CD4-positive, alpha-beta T cell treated with Interleukin-4 for 4 hours (primary cell): ENCODE results near the gene ARL17B.
"Not testable (repeated sequence)": the region's sequence is repeated elsewhere in the genome, so short reads cannot be mapped to it uniquely, and the experiment has no call there.

Experiments
- DNase-seq: peaks from one replicate; pipeline ENCODE4 v3.0.0-alpha.2; 2020

The ARL17B gene

DNA sequence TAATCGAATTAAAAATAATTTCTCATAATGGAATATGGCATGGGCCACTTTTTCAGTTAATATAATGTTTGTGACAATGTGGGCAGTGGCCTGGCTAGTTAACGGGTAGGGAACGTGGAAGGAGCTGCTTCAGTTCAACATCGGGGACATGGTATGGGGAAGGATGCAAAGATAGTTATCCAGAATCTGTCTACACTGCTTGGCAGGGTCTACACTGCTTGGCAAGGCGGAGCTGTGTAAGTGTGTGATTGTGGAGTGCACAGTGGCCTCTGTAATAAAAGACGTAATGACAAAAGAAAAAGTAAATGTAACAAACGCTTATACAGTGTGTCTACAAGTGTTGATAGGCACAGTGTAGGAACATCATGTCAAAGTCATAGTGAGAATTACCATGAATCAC lies 74.0 kb downstream of the ARL17B start:
- not testable (repeated sequence) for DNase-seq

DNA sequence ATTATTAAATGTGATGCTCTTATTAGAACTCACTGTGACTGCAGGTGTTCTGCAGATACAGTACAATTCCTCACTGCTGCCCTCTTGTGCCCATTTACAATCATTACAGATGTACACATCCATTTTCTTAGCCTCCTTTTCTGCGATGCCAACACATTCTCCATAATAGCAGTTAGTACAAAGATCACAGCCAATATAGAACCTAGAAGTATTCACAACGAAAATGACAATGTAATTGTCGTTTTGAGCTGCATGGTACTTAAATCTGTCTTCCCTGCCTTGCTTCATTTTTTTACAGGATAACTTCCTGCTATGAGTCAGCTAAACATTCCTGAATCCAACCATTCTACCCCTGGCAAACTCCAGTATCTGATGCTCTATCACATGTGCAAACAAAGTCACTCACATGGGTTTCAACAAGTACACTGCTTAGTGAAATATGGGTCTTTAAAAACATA lies 74.8 kb downstream of the ARL17B start:
- peak; percentile 89 for DNase-seq

DNA sequence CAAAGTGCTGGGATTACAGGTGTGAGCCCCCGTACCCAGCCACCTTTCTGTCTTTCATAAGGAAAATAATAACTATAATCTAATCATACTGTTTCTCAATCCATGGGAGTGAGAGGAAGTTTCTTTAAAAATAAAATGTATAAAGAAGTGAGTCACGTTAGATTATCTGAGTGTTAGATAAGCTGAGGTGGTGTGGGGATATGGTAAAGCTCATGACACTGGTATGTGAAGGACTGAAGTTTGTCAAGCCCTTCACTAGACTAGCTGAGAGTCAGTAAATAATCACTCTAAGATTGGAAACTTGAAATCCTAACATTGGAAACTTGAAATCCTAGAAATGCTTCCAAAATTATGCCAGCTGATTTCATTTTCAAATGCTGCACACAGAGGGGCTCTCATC lies 76.1 kb downstream of the ARL17B start:
- DNase-seq: not testable (repeated sequence)

DNA sequence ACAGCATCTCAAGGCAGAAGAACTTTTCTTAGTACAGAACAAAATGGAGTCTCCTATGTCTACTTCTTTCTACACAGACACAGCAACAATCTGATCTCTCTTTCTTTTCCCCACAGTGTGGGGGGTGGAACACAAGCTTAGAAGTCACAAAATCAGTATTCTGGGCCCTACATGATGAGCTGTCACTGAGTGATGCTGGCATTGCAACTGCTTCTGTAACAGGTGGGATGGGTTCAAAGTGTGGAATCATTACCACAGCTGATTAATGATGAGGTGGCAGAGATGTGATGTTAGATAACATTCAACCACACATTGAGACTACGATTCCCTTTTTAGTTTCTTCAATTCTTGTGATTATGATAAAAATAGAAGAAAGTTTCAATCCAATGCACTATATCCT lies 77.1 kb downstream of the ARL17B start:
- DNase-seq: peak; percentile 86

DNA sequence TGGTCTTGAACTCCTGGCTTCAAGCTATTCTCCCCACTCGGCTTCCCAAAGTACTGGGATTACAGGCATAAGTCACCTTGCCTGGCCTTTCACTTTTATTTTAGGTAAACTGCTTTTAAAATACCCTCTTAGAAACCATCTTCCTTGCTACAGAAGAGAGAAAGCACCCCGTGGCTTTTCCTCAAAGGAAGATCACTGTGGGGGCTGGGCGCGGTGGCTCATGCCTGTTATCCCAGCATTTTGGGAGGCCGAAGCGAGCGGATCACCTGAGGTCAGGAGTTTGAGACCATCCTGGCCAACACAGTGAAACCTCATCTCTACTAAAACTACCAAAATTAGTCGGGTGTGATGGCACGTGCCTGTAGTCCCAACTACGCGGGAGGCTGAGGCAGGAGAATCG lies 78.9 kb downstream of the ARL17B start:
- not testable (repeated sequence) for DNase-seq

DNA sequence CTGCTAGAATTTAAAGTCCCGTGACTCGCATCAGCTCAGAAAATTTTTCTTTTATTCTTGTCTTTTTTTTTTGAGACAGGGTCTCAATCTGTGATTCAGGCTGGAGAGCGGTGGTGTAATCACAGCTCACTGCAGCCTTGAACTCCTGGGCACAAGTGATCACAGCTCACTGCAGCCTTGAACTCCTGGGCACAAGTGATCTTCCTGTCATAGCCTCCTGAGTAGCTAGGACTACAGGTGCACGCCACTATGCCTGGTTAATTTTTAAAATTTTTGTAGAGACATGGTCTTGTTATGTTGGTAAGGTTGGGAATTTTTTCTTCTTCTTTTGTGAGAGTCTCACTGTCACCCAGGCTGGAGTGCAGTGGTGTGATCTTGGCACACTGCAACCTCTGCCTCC lies 80.2 kb downstream of the ARL17B start:
- not testable (repeated sequence) for DNase-seq

DNA sequence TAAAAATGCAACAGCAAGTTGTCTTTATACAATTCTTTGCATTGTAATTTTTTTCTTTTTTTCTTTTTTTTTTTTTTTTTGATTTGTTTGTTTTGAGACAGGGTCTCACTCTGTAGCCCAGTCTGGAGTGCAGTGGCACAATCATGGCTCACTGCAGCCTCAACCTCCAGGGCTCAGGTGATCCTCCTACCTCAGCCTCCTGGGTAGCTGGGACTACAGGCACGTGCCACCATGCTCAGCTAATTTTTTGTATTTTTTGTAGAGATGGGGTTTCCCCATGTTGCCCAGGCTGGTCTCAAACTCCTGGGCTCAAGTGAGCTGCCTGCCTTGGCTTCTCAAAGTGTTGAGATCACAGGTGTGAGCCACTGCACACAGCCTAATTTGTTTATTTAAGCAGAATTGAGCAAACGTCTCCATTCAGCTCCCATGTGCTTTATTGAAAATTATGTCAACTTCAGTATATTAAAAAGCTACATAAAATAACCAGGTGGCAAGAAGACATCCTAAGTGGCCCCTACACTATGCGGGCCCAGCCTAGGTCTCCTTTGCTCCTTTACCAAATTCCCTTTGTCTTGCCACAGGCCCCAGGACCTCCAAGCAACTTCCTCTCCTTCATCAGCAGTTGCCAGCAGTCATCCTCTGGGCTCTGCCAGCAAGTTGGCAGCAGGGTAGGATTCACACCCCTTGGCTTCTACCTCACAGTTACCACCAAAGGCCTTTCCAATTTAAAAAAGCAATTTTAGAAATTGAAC lies 84.7 kb downstream of the ARL17B start:
- not testable (repeated sequence) for DNase-seq

DNA sequence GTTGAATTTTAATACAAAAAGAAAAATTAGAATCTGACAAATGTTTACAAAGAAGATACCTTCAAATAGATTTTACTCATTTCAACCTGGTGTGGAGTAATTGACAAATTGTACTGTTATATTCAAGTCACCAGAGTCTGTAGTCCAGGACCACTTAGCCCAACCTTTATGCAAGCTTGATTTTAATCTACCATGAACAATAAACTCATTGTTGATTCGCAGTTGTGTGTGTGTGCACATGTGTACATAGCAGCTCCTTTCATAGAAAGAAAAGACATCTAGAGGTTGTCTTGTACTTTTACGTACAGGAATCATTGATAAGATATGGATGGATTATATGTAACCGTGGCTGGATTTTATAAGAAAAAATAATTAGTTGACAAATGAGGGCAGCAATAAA lies 87.3 kb downstream of the ARL17B start:
- DNase-seq: no peak

DNA sequence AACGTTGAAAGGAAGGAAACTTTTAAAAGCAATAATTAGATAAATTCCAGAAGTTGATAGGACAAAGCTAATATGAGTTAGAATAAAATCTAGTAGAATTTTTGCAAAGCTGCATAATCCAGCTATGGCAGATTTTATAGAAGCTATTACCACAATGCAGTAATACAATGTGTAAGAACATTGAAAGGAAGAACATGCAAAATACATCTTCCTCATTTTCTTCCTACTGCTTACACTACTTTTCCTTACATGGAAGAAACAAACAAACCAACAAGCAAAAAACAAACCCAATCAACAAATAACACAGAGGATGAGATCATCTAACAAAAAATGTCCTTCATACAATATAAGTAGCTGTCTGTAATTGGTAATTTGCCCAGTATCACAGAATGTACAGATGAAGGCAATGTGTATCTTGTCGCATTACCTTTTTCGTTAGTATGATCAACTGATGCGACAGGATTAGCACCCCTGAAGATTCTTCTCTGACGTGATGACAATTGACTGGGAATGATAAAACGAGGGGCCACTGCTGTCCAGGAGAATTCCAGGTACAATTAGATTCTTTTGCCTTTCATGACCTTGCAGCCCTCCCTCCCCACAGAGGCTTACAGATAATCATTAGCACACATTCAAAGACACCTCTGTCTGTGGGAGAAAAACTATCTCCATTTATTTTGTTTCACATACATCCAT lies 87.9 kb downstream of the ARL17B start:
- no peak for DNase-seq

DNA sequence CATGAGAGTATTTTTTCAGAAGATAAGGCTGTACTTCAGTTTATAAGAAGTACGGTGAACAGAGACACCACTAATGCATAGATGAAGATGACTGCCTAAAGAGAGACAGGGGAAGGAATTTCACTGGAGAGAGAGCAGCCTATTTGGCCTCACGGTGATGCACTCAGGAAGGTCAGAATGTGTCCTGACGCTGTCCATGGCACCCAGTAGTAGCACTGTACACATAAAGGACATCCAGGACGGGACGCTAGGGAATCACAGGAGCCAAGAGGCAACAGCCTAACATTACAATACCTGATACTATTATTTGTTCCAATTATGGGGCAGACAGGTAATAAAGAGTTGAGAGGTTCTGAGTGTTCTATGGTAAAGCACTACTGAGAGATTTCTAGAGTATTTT lies 91.5 kb downstream of the ARL17B start:
- DNase-seq: no peak

DNA sequence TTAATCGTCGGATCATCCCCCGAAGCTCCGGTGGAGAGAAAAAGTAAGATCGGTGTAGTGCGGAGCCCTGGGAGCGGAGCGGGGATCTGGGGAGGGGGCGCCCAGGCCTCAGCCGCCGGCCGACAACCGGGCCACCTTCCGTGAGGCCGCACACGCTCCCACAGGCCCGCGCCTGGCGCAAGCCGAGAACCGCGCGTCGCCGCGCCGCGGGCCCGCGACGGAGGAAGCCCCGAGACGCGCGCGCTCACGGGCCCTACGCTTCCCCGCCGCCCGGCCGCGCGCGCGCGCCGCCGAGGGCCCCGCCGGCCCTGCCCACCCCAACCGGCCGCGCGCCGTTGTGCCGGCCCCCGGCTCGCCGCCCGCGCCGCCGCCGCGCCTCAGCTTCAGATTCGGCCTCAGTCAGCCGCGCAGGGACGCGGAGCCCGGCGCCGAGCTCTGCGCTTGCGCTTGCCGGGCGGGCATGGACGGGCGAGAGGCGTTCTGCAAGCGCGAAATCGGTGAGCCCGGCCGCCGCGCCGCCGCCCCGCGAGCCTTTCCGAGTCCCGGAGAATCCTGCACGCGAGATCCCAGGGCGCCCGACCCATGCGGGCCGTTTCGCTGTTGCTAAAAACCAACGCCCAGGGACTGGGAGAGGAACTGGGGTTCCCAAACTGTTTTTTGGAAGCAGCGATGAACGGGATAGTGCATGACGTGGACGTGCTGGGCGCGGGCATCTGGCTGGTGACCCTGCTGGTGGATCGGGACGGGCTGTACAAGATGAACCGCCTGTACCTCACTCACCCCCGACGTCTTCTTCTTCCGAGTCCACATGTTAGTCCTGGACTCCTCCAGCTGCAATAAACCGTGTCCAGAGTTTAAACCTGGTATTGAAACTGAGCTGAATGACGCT lies 94.7 kb downstream of the ARL17B start:
- DNase-seq: peak; percentile 73

DNA sequence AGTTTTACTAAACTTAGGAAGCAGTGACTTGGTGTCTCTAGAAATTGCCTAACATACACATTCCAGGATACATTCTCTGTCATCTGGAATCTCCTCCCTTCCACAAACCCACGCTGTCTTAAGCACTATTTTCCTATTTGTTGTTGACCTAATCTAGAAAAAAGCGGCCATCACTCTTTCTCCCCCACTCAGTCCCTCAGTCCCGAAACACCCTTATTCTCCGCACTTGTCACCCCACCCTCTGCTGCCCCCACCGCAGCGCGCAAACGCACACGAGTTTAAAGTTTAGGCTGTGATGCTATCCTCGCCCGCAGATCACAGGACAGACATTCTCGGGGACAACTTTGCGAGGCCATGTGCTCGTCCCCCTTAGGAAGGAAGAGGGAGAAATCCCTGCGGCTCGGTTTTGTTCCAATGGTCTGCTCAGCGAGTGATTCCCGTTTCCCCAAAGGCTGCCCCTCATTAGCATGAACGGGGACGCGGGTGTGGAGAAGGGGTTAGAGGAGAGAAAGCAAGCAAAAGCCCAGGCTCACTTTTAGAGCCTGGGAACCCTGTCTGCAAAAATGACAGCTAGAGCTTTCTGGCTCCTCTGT lies 95.4 kb downstream of the ARL17B start:
- not testable (repeated sequence) for DNase-seq

DNA sequence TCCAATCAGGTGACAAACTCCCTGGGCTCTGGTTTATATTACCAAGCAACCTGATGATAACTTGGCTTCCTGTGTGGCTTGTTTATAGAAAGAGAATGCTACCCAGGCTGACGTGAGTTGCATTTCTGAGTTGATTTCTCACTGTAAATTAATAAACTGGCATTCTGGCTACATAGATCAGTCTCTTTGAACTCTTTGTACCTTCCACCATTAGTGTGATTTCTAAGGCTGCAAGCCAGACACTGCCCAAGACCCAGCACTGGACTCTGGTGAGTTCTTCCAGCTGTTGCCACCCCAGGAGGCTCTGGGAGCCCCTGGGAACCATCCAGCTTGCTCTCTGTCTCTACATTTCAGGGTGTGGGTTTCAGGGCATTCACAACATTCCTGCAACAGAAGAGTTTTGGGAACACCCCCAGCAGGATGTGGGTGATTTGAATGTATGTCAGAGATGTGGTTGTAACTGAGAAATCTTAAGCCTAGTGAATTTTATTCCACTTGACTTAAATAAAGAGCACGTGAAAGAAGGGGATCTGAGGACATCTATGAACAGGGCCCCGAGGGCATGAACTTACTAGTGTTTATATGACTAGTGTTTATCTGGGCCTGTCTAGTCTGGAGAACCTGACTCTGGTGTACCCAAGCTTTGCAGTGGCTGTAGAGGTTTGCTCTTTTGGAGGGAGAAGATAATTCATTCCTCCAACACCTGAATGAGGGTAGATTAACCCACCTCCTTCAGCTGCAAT lies 96.9 kb downstream of the ARL17B start:
- peak; percentile 50 for DNase-seq

DNA sequence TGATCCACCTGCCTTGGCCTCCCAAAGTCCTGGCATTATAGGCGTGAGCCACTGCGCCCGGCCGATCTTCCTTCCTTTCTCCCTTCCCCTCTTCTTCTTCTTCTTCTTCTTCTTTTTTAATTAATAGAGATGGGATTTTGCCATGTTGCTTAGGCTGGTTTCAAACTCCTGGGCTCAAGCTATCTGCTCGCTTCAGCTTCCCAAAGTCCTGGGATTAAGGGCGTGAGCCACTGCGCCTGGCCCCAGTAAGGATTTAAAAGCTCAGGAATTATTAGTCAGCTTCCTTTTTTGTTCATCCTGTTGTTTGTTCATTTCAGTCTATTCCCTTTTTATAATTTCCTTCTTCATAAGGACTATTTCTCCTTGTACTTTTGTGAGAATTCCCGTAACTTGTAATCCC lies 99.3 kb downstream of the ARL17B start:
- DNase-seq: no peak

DNA sequence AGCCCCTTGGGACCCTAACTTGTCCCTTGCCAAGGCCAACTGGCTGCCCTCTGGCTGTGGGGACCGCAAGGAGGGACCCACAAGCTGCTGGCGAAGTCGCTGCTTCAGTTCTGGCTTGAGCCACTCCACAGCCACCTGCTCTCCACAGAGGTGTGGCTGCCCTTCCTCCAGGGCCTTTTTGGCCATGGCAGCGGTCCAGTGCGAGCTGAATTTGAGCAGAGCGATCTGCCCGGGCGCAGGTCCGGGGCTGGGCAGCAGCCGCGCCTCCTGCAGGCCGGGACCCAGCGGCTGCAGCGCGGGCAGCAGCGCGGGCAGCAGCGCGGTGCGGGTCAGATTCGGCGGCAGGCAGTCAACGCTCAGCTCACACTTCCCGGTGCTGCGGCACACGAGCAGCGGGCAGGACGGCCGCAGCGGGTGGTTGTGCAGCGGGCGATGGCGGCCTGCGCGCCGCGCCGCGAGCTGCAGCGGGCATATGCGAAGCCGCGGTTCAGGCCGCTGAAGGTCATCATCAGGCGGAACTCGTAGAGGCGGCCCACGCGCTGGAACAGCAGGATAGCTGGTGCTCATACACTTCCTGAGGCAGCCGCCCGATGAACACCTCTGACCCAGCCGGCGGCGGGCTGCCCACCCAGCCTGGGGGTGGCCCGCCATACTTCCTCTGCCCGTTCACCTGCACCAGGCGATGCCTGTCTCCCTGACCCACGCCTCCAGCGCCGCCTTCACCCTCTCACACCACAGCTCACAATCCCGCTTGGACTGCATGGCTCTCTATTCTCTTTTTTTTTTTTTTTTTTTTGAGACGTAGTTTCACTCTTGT lies 101.5 kb downstream of the ARL17B start:
- DNase-seq: not testable (repeated sequence)

DNA sequence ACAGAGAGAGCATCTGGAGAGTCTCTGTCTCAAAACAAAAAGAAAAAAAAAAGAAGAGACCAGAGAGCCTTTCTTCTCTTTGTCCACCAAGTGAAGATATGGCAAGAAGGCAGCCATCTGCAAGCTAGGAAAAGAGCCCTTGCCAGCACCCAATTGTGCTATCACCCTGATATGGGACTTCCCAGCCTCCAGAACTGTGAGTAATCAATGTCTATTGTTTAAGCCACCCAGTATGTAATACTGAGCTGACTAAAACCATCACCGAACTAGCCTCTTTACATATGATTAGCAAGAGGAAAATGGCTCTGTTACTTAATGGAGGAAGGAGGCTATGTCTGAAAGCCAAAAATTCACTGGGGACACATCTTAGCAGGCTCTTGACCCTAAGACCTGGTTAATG lies 105.2 kb downstream of the ARL17B start:
- not testable (repeated sequence) for DNase-seq

DNA sequence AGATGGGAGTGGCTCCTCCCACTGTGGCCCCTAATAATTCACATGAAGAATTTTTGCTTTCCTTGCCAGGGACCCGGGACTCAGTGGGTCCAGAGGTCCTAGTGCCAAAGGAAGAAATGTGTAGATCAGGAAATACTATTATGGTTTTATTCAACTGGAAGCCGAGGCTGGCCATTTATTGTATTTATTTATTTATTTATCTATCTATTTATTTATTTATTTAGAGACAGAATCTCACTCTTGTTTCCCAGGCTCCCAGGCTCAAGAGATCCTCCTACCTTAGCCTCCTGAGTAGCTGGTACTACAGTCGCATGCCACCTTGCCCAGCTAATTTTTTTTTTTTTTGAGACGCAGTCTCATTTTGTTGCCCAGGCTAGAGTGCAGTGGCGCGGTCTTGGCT lies 107.4 kb downstream of the ARL17B start:
- DNase-seq: not testable (repeated sequence)

DNA sequence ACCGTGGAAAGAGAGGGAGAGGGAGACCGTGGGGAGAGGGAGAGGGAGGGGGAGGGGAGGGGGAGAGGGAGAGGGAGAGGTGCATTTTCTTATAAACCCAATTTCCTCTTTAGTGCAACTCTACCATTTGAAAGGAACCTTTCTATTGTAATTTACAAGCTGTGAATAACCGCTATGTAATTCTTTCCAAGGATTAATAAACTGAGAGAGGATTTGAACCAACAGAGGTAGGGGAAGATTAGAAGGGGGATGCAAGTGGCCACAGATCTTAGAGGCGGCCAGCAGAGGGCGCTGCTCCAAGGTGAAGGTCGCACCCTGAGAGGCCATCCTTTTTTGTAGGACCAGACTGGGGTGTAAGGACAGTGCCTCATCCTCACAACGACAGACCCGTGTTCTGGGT lies 107.8 kb downstream of the ARL17B start:
- peak; percentile 83 for DNase-seq

DNA sequence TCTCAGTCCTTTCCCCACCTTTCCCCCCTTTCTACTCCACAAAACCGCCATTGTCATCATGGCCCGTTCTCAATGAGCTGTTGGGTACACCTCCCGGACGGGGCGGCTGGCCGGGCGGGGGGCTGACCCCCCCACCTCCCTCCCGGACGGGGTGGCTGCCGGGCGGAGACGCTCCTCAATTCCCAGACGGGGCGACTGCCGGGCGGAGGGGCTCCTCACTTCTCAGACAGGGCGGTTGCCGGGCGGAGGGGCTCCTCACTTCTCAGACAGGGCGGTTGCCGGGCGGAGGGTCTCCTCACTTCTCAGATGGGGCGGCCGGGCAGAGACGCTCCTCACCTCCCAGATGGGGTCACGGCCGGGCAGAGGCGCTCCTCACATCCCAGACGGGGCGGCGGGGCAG lies 108.8 kb downstream of the ARL17B start:
- DNase-seq: not testable (repeated sequence)

DNA sequence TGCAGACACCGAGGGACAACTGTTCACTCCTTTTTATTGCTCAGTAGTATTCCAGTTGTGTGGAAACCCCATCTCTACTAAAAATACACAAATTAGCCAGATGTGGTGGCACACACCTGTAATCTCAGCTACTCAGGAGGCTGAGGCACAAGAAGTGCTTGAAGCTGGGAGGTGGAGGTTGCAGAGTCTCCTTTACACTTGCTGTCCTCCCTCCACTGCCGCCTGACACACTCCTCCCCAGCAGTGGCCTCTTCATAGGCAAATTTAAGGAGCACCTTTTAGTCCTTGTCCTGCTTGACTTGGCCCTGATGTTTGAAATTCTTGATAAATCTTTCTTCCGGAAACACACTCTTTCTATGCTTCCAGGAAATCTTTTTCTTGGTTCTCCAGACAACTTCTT lies 112.4 kb downstream of the ARL17B start:
- DNase-seq: not testable (repeated sequence)
